T-helper 2 cell treated with Interferon-gamma antibody and Interleukin-4, amounts not matched to agents 100 ng/mL and 5 ng/mL, for 36 hours (primary cell): ENCODE results near the gene NACAD. TPM values are rescaled to one million over a fixed set of nuclear protein-coding genes. Genes with fewer than 3 reads are reported as not detected.

ENCODE experiments used
- intact Hi-C: fragments of 100-400 bp; cut with micrococcal nuclease; formaldehyde crosslinking; loops from one replicate; pipeline ENCODE4 v1.15.1; 2023
- total RNA-seq: library from RNA; stranded (reverse); gene quantifications from 2 replicates; pipeline ENCODE4 v1.2.3, GENCODE V29; 2022

Gene NACAD
- total RNA-seq, 1 donor from 2014 or later: 0.02 TPM

GRCh38 chr7:45117582-45117981 lies 28.8 kb upstream of the NACAD start:
- intact Hi-C loops: no loop called here

- intact Hi-C loops: no loop called here
Observed at GRCh38 chr7:45116048-45116447, 27.3 kb upstream of the NACAD start.

GRCh38 chr7:45114926-45115325 lies 26.2 kb upstream of the NACAD start:
- intact Hi-C loops: loop anchor here (5.0 kb wide), 1 partner anchor 533 kb away; the partner anchor contains the start of gene TMED4

DNA sequence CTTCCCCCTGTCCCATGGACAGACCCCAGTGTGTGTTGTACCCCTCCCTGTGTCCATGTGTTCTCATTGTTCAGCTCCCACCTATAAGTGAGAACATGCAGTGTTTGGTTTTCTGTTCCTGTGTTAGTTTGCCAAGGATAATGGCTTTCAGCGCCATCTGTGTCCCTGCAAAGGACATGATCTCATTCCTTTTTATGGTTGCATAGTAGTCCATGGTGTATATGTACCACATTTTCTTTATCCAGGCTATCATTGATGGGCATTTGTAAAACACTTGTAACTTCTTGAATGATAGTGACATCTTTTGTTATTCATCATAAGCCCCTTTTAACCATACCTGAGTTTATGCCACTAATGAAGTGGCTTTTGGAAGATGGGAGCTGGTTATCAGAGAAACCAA lies 25.5 kb upstream of the NACAD start:
- intact Hi-C loops: loop anchor here (5.0 kb wide), 1 partner anchor 532 kb away; the partner anchor contains the start of gene TMED4

GRCh38 chr7:45112648-45113047 lies 23.9 kb upstream of the NACAD start:
- intact Hi-C loops: loop anchor here (5.0 kb wide), 1 partner anchor 530 kb away; the partner anchor contains the start of gene TMED4

- intact Hi-C loops: loop anchor here (1.0 to 5.0 kb wide), 7 partner anchors 25 to 529 kb away; partner anchors contain the start of genes H2AZ2, MYO1G, PURB and TMED4
Observed at GRCh38 chr7:45111298-45112223, 22.8 kb upstream of the NACAD start, which contains the start of gene TBRG4. Gene TBRG4 (minus strand): TSS chr7:45111697. CDS start chr7:45109237, 2,460 bp downstream.

DNA sequence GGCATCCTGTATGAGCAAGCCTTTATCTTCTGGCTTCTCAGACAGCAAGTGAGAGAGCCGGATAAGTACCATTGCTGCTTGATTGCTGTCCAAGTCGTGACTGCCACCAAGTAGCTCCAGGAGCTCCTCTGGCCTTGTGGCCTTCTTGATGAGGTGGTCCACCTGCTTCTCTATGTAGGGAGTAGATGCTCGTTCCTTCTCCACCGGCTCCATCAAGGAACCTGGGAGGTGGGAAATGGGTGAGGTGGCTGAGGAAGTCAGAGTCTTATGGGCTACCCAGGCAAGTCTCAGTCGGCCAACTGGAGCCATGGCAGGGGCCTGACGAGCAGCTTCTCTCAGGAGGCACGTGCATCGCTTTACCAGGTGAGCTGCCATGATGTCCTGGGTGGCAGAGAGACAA lies 20.1 kb upstream of the NACAD start:
- intact Hi-C loops: no loop called here

DNA sequence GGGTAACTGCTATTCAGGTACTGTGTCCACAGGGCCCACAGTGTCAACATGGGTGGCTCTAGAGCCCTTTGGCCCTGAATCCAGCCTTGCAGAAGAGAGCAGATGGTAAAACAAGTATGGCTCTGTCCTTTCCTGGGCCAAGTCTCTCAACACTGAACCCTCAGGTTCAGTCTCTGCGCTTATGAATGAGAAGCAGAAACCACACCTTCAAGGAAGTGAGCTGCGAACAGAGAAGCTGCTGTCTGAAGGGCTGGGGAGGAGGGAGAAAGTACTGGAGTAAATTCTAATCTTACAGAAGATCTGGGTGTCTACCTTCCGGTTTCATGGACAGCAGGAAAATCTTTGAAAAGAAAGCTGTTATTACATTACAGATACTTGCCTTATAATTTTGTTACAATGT lies 18.6 kb upstream of the NACAD start:
- intact Hi-C loops: no loop called here

DNA sequence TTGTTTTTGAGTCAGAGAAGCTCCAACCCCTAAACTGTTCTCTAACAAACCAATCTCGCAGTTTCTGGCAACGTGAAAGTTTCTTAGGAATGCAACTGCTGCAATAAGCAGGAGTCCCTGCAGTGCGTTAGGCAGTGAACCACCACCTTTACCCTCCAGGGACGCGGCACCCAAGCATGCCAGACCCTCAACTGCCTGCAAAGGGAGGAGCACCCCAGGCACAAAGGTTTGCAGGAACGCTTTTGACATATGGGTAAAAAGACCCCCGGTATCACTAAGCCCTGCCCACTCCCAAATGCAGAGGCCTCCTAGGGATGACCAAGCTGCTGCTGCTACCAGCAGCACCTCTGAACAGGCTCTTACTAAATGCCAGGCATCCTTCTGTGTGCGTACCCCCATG lies 18.1 kb upstream of the NACAD start:
- intact Hi-C loops: no loop called here

- intact Hi-C loops: no loop called here
Observed at GRCh38 chr7:45105588-45106188, 16.9 kb upstream of the NACAD start.

DNA sequence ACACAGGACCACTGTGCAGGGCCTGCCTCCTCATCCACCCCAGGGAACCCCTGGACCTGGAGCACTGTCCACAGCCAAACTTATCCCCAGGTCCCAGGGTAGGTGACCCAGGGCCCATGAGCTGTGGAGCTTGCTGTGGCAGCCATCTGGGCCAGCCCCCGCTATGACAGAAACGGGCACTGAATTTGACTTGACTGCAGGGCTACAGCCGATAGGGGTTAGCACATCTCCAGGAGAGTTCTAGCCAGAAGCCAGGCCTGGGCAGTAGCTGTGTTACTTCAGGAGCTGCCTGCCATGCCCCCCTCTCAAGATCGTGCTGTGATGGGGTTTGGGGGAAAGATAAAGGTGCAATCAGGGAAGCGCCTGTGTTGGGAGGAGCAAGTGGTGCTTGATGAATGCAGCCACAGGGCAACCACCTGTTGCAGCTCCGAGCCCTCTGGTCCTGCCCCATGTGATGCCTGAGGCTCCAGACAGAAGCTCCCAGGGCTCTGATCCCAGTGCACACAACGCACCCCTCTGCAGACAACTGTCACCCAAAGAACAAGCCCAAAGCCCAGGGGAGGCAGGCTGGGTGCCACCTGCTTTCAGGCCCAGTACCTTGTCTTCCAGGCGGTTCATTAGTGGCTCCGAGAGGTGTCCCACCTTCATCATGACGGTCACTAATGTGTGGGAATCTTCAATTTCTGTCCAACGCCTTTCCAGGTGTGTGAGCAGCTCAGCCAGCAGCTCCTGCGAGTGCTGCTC lies 16.2 kb upstream of the NACAD start:
- intact Hi-C loops: no loop called here

GRCh38 chr7:45103958-45104843 lies 15.4 kb upstream of the NACAD start:
- intact Hi-C loops: no loop called here

- intact Hi-C loops: no loop called here
Observed at GRCh38 chr7:45102785-45103712, 14.3 kb upstream of the NACAD start.

DNA sequence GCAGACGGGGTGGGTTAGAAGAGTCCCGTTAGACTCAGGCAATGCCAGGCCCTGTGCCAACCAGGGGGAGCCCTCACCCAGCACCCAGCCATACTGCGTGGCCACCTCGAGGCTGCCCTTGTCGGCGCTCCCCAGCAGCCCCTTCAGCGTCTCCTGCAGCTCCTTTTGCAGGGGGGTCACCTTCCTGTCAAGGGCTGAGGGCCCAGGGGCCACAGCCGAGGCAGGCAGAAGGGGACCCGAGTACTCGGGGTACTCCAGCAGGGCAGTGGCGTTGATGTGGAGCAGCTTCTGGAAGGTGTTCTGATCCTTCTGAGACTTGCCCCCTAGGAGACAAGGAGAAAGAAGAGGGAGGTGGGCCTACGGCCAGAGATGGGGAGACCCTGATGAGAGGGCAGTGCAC lies 13.0 kb upstream of the NACAD start:
- intact Hi-C loops: no loop called here

DNA sequence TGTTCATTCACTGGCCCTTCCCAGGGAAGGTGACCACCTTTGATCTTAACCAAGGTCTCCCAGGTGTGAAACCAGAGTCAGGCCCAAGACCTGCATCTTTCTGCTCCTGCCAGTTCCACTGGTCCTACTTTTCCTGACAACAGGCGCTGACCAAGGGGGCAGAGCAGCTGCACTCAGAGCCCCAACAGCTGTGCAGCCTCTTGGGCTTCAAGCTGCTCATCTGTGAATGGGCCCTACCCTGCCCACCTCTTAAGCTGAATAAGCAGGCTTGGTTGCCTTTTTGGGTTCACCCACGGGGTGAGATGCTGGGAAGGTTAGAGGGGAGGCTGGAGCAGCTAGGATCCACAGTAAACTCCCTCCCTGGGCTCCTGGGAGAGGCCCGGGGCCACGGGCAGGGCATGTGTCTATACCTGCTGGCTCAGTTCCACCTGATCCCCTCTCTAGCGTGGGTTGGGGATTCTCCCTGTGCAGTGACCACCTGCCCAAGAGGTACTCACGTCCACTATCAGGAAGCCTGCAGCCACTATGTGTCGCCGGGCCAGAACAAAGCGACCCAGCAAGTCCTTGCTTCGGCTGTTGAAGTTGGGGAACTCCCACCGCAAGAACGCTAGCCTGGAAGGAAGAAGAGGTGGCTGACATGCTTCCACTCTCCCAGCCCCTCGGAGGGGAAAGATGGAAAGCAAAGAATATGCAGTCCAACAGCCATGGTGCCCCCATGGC lies 12.2 kb upstream of the NACAD start:
- intact Hi-C loops: no loop called here

DNA sequence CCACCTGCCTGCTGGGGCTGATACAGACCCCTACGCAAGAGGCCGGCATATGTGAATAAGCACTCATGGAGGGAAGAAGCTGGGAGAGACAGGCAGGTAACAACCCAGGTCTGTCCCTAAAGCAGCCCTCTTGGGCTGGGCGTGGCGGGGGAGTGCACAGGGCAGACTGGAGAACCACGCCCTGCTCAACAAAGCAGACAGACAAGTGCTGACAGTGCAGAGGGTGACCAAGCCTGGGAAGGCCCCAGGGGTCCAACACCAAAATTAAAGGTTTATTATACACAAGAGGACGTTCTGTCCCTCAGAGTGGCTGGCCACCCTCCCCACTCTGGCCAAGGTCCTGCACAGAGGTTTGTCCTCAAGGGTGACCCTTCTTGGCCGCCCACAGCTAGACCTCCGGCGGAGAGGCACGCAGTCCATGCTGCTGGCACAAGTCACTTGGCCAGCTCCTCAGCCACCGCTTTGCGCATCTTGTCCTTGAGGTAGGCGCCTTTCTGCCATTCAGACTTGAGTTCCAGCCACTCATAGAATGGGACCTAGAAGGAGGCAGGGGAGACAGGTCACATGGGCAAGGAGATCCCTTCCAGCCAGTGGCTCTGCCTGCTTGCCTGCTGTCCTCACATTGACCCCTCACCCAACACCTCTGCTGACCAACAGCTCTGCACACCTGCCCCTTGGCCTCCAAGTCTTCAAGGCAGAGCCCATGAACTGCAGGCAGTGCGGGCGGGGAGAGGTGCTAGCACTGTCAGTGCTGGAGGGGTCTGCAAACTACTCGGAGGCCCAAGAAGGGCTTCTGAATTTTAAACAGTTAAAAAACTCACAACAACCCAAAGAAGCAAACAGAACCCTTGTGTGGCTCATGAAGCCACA lies 11.4 kb upstream of the NACAD start:
- intact Hi-C loops: no loop called here

DNA sequence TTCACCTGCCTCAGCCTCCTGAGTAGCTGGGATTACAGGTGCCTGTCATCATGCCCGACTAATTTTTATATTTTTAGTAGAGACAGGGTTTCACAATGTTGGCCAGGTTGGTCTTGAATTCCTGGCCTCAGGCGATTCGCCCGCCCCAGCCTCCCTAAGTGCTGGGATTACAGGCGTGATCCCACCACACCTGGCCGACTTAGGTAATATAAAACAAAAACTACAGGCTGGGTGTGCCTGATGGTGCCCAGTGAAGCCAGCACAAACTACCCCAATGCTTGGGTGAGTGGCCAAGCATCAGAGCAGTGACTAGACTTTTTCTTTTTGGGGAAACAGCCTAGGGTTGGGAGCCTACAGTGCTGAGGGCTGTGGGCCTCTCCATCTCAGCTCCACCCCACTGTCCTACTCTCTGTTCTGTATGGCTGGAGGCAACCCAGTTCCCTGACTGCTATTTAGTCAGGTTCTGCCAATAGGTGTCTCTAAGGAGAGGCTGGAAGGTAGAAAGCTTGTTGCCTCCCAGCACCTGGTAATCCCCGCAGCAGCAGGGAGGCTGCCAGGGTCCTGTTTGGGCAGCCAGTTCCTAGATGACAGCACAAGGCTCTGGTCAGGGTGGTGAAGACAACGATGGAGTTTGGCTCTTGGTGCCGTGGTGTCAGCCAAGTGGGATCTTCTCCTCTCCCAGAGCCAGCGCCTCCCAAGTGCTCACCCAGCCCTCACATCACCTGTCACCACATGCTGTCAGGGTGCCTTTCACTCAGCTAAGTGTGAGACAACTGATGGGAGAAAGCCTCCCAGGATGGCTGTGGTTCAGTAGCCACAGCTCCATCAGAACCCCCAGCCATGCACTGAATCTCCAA lies 10.4 kb upstream of the NACAD start:
- intact Hi-C loops: no loop called here
